Breast epithelium (tissue), 4 donors: ENCODE data around the gene JPH2. TPM values are rescaled to one million over a fixed set of nuclear protein-coding genes. Genes with fewer than 3 reads are reported as not detected.

Source experiments
- DNase-seq, 2 donors: peaks; one replicate each; pipeline ENCODE4 v3.0.0-alpha.2; 2019; ENCODE audit warnings: low spot score in 2 of 2
- H3K27ac ChIP-seq, 2 donors: fragments of 200-600 bp; sonication (generic) in 1 of 2; one replicate each; pipeline ENCODE4 v1.5.1; 2016 to 2019; ENCODE audit warnings: mild to moderate bottlenecking in 1 of 2
- H3K27me3 ChIP-seq, 2 donors: fragments of 200-600 bp; sonication (generic) in 1 of 2; one replicate each; pipeline versions ENCODE4 v1.5.1 to v1.6.0; 2017 to 2019; ENCODE audit warnings: control low read depth in 1 of 2, mild to moderate bottlenecking in 1 of 2
- H3K36me3 ChIP-seq: fragments of 200-600 bp; one replicate; pipeline ENCODE4 v1.5.1; 2019
- H3K4me1 ChIP-seq, 2 donors: fragments of 200-600 bp; sonication (generic); one replicate each; pipeline ENCODE4 v1.5.1; 2016 to 2019; ENCODE audit warnings: control low read depth in 1 of 2
- H3K4me3 ChIP-seq, 3 donors: fragments of 200-600 bp; sonication (generic); 1 replicate in 2 of 3; 2 replicates in 1 of 3; pipeline ENCODE4 v1.5.1; 2016 to 2019; ENCODE audit warnings: mild to moderate bottlenecking in 3 of 3, moderate library complexity in 2 of 3
- H3K9me3 ChIP-seq, 2 donors: fragments of 200-600 bp; sonication (generic) in 1 of 2; one replicate each; pipeline ENCODE4 v1.5.1; 2016 to 2019; ENCODE audit warnings: control low read depth in 1 of 2
- POLR2A ChIP-seq: fragments of 450-650 bp; IDR thresholded peaks from one replicate; pipeline ENCODE4 v1.6.1; 2016; ENCODE audit warnings: antibody characterized with exemption, mild to moderate bottlenecking, moderate library complexity
- POLR2AphosphoS5 ChIP-seq, 3 donors: sonication (generic); formaldehyde crosslinking; IDR thresholded peaks; one replicate each; pipeline ENCODE4 v1.6.1; 2017; ENCODE audit warnings: antibody characterized with exemption in 3 of 3
- intact Hi-C: fragments of 100-400 bp; cut with DNase I; formaldehyde crosslinking; loops from one replicate; pipeline ENCODE4 v1.15.1; 2023; ENCODE audit warnings: low total_unique reads
- total RNA-seq, 3 donors: library from RNA; depleted of rRNA; stranded (reverse); fragments of >200 nt; gene quantifications; one replicate each; pipeline ENCODE4 v1.1.0, GENCODE V29; 2016
- TF ChIP-seq, protein P1 (sequence below), 3 donors: fragments of 450-650 bp; IDR thresholded peaks; one replicate each; pipeline ENCODE4 v1.5.1; 2016 to 2017; ENCODE audit warnings: antibody characterized with exemption in 3 of 3, mild to moderate bottlenecking in 3 of 3, moderate library complexity in 3 of 3

Gene JPH2
- total RNA-seq, 3 donors from 2014 or later = 9.3 to 16.4 (median 16.2) TPM

DNA sequence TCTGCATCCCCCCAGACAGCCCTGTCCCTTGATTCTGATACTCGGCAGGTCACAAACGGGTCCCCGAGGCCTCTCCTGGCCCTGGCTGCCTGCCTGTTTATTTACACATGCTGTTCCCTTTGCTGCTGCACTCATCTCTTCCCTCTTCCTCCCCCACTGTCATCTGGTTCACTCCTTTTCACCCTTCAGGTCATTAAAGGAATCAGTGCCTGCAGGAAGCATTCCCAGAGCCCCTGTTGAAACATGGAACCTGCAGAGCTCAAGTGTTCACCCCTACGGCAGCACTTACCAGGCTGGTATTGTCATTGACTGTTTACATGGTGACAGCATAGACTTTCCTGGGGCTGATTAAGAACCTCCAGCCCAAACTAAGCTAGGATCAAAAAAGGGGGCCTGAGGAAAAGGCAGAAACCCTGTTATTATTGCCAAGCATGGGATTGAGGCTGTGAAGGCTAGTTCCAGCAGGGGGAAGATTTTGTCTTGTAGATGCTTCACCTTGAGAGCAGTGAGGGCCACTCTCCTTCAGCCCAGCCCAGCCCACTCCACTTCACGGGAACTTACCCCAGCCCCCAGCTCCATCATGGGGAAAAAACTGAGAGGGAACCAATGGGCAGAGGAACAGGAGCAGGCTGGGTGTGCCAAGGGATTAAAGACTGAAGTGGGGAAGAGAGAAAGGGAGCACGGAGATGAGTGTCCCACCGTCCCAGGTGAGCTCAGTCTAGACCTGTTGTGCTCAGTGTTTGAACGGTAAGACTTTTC lies 73.2 kb downstream of the JPH2 start:
- H3K4me1 ChIP-seq = no peaks in the 10 kb centered on the region
- intact Hi-C loops = no loop called here
- no peak overlapping the region for H3K4me3 ChIP-seq
- no peaks in the 10 kb centered on the region for H3K36me3 ChIP-seq
- H3K9me3 ChIP-seq = no peaks in the 10 kb centered on the region
- H3K27ac ChIP-seq = no peak overlapping the region
- TF ChIP-seq POLR2AphosphoS5 (IDR thresholded peaks at IDR 0.05) (no peak), POLR2A (no peak)
- TF ChIP-seq, protein P1, sequence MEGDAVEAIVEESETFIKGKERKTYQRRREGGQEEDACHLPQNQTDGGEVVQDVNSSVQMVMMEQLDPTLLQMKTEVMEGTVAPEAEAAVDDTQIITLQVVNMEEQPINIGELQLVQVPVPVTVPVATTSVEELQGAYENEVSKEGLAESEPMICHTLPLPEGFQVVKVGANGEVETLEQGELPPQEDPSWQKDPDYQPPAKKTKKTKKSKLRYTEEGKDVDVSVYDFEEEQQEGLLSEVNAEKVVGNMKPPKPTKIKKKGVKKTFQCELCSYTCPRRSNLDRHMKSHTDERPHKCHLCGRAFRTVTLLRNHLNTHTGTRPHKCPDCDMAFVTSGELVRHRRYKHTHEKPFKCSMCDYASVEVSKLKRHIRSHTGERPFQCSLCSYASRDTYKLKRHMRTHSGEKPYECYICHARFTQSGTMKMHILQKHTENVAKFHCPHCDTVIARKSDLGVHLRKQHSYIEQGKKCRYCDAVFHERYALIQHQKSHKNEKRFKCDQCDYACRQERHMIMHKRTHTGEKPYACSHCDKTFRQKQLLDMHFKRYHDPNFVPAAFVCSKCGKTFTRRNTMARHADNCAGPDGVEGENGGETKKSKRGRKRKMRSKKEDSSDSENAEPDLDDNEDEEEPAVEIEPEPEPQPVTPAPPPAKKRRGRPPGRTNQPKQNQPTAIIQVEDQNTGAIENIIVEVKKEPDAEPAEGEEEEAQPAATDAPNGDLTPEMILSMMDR (IDR thresholded peaks at IDR 0.05) = no peak
- peaks cover 0 to 14% of the 10 kb centered on the region in 2 donors for H3K27me3 ChIP-seq
- no peak for DNase-seq

DNA sequence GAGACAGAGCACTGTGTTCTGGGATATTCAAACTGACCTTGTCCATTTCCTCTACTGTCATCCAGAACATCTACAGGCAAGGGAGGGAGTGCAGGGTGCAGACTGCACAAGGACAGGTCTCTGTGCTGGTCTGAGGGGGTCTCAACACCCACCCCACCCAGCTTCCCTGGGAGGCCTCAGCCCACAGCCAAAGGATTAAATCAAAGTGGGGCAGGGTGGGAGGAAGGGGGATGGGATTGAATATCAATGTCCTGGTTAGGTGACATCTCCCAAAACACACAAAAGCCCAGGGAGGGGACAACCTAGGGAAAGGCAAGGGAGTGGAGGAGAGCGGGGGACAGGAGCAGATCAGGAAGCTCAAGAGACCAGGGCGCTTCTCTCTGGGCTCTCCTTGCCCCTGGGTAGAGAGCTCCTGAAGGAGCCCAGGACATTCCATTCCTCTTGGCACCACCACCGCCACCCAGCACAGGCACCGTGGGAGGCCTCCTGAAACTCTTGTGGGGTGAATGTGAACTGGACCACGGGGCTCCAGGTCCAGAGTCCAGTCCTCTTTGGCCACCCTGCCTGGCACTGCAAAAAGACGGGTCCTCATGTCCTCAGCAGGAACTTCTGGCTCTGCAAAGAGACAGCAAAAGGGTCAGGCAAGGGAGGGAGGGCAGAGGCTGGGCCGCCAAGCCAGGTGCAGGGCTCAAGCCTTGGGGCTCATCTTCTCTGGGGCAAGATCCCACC lies 73.9 kb downstream of the JPH2 start:
- H3K9me3 ChIP-seq = no peaks in the 10 kb centered on the region
- no peak for DNase-seq
- intact Hi-C loops = no loop called here
- H3K27me3 ChIP-seq = peaks cover 0 to 14% of the 10 kb centered on the region in 2 donors
- H3K4me1 ChIP-seq = no peaks in the 10 kb centered on the region
- no peak for TF ChIP-seq POLR2A
- TF ChIP-seq, protein P1 (IDR thresholded peaks at IDR 0.05) = no peak
- TF ChIP-seq POLR2AphosphoS5 (IDR thresholded peaks at IDR 0.05) = no peak
- no peaks in the 10 kb centered on the region for H3K36me3 ChIP-seq
- peak overlapping the region in 1 of 2 donors; percentile 26 for H3K27ac ChIP-seq
- H3K4me3 ChIP-seq = no peak overlapping the region

DNA sequence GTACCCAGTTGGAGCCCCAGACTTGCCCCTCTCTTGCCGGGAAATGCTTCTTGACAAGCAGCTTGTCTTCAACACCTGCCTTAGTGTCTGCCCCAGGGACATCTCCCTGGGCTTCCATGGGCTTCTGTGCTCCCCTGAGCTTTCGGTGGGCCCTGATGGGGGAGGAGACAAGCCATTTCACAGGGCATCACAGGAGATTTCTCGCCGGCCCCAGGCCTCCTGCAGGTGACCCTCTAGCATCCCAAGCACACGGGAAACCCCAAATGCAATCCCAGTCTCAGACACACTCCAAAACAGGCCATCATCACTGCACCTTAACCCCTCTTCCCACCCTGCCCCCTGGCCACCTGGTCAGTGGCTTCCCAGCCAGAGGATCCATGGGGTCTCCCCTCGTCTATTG lies 74.5 kb downstream of the JPH2 start:
- Histone ChIP-seq H3K4me1 (no peaks in the 10 kb centered on the region), H3K9me3 (no peaks in the 10 kb centered on the region), H3K27me3 (peaks cover 0 to 14% of the 10 kb centered on the region in 2 donors), H3K27ac (peak overlapping the region in 1 of 2 donors; percentile 26), H3K36me3 (no peaks in the 10 kb centered on the region), H3K4me3 (no peak overlapping the region)
- no peak for TF ChIP-seq POLR2AphosphoS5 (IDR thresholded peaks at IDR 0.05)
- TF ChIP-seq, protein P1 (IDR thresholded peaks at IDR 0.05) = no peak
- no peak for TF ChIP-seq POLR2A
- DNase-seq = no peak
- intact Hi-C loops = no loop called here

DNA sequence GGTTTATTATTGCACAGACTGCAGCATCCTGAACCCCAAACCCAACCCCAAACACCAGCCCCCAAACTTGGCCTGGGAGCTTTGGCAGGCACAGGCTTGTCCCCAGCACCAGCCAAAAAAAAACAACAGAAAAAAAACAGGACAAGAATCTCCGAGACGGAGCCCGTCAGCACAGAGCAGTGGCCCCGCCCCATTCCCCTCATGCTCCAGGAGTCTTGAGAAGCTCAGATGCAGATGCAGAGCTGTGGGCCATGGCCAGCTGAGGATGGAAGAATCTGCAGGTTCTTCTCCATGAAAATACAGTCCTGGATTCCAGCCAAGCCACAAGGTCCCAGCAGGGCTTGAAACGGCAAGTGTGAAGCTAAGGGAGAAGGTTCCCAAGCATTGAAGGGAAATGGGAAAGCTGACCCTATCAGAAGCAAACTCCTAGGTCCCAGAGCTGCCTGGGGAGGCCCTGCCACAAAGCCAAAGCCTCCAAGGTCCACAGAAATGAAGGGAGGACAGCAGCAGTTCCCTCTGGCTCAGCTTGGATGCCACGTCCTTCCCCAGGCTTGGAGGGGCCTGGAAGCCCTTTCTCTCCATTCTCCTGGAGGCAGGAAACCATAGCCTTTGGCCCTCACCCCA lies 75.2 kb downstream of the JPH2 start:
- Histone ChIP-seq H3K4me1 (no peaks in the 10 kb centered on the region), H3K27me3 (peaks cover 0 to 14% of the 10 kb centered on the region in 2 donors), H3K27ac (peak overlapping the region in 1 of 2 donors; percentile 26), H3K4me3 (no peak overlapping the region), H3K36me3 (no peaks in the 10 kb centered on the region), H3K9me3 (no peaks in the 10 kb centered on the region)
- intact Hi-C loops = no loop called here
- peak in 1 of 2 donors; percentile 63 for DNase-seq
- no peak for TF ChIP-seq POLR2AphosphoS5 (IDR thresholded peaks at IDR 0.05)

DNA sequence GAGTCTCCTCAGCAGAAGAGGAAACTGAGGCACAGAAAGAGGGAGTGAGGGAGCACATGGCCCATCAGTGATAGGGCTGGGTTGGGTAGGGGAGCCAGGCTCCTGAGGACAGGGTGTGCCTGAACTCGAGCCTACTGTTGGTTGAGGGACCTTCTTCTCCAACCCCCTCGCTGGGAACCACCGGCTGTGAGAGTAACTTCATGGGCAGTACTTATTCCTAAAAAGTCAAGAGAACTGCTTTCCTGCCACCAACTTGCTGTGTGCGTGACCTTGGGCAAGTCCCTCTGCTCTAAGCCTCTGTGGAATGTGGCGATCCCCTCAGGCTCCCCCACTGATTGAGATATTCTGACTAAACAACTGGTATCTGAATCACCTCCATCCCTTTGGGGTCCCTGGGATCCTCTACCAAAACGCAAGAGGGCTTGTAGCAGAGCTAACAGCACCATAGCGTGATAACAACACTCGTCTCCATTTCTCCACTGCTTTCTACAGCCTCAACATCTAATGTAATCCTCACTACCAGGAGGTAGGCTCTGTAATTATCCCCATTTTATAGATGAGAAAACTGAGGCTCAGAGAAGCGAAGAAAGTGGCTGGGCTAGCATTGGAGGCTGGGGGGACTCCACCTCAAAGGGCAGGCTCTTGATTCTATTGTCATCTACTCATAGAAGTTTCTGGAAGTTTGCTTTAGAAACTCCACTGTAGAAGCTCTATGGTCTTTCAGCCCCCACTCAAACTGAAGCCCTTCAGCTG lies 76.0 kb downstream of the JPH2 start:
- intact Hi-C loops = no loop called here
- DNase-seq = no peak
- Histone ChIP-seq H3K4me3 (no peak overlapping the region), H3K36me3 (no peaks in the 10 kb centered on the region), H3K27me3 (peaks cover 0 to 10% of the 10 kb centered on the region in 2 donors), H3K27ac (no peak overlapping the region), H3K9me3 (no peaks in the 10 kb centered on the region), H3K4me1 (no peaks in the 10 kb centered on the region)
- TF ChIP-seq POLR2AphosphoS5 (IDR thresholded peaks at IDR 0.05) (no peak), POLR2A (no peak)
- TF ChIP-seq, protein P1 (IDR thresholded peaks at IDR 0.05) = no peak
